Tibial nerve (tissue), 4 donors: Measurements from ENCODE around the gene LIFR. TPM values are rescaled to one million over a fixed set of nuclear protein-coding genes. Genes with fewer than 3 reads are reported as not detected.

Experiments
- DNase-seq, 2 donors: peaks; one replicate each; pipeline ENCODE4 v3.0.0-alpha.2; 2019; ENCODE audit warnings: low spot score in 2 of 2
- H3K27ac ChIP-seq, 4 donors: fragments of 200-600 bp; sonication (generic) in 3 of 4; one replicate each; pipeline ENCODE4 v1.5.1; 2017 to 2019; ENCODE audit warnings: mild to moderate bottlenecking in 1 of 4
- H3K27me3 ChIP-seq, 2 donors: fragments of 200-600 bp; sonication (generic) in 1 of 2; one replicate each; pipeline versions ENCODE4 v1.5.1 to v1.6.0; 2017 to 2019
- H3K36me3 ChIP-seq, 3 donors: fragments of 200-600 bp; sonication (generic); one replicate each; pipeline ENCODE4 v1.5.1; 2018 to 2019
- H3K4me1 ChIP-seq, 4 donors: fragments of 200-600 bp; sonication (generic) in 3 of 4; one replicate each; pipeline ENCODE4 v1.5.1; 2017 to 2019
- H3K4me3 ChIP-seq, 4 donors: fragments of 200-600 bp; sonication (generic) in 3 of 4; one replicate each; pipeline ENCODE4 v1.5.1; 2017 to 2019; ENCODE audit warnings: mild to moderate bottlenecking in 1 of 4, moderate library complexity in 1 of 4
- H3K9me3 ChIP-seq, 4 donors: fragments of 200-600 bp; sonication (generic) in 3 of 4; one replicate each; pipeline ENCODE4 v1.5.1; 2017 to 2019
- EP300 ChIP-seq, 2 donors: sonication (generic); formaldehyde crosslinking; IDR thresholded peaks; one replicate each; pipeline ENCODE4 v1.6.1; 2017; ENCODE audit warnings: antibody characterized with exemption in 2 of 2, mild to moderate bottlenecking in 1 of 2
- POLR2A ChIP-seq, 2 donors: fragments of 450-650 bp; IDR thresholded peaks; one replicate each; pipeline ENCODE4 v1.6.1; 2017; ENCODE audit warnings: antibody characterized with exemption in 2 of 2, mild to moderate bottlenecking in 2 of 2, moderate library complexity in 2 of 2
- WGBS, 2 donors: methylation state at CpG; one replicate each; pipeline ENCODE4 v1.1.5; 2018; 5-methylcytosine and 5-hydroxymethylcytosine counted together
- total RNA-seq, 4 donors: library from RNA; depleted of rRNA; stranded (reverse); fragments of >200 nt; gene quantifications; one replicate each; pipeline ENCODE4 v1.1.0, GENCODE V29; 2016
- TF ChIP-seq, protein P1 (sequence below), 5 experiments: fragments of 200-600 bp in 3 of 5; fragments of 450-650 bp in 2 of 5; sonication (generic) in 3 of 5; IDR thresholded peaks; one replicate each; pipeline ENCODE4 v1.5.1; 2016 to 2019; ENCODE audit warnings: antibody characterized with exemption in 5 of 5, mild to moderate bottlenecking in 3 of 5, moderate library complexity in 2 of 5

LIFR gene
- total RNA-seq, 4 donors from 2014 or later: 145 to 247 (median 212) TPM

DNA sequence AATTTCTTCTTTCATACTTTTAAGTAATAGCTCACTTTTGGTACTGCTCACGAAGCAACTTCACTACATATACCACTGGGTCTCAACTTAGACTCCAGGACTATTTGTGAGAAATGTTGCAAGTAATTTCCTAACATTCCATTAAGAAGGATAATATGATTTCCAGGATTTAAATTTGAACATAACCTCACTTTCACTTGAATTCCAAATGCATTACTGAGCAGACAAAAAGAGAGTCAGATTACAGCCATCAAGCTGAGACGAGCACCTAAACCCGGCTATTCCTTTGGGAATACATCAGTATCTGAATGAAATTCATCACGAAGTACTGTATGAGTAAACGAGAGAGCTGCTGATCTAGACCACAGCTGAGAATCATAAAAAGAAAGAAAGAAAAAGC, 47.3 kb downstream of the LIFR start:
- TF ChIP-seq, protein P1, sequence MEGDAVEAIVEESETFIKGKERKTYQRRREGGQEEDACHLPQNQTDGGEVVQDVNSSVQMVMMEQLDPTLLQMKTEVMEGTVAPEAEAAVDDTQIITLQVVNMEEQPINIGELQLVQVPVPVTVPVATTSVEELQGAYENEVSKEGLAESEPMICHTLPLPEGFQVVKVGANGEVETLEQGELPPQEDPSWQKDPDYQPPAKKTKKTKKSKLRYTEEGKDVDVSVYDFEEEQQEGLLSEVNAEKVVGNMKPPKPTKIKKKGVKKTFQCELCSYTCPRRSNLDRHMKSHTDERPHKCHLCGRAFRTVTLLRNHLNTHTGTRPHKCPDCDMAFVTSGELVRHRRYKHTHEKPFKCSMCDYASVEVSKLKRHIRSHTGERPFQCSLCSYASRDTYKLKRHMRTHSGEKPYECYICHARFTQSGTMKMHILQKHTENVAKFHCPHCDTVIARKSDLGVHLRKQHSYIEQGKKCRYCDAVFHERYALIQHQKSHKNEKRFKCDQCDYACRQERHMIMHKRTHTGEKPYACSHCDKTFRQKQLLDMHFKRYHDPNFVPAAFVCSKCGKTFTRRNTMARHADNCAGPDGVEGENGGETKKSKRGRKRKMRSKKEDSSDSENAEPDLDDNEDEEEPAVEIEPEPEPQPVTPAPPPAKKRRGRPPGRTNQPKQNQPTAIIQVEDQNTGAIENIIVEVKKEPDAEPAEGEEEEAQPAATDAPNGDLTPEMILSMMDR (IDR thresholded peaks at IDR 0.05): no peak
- TF ChIP-seq EP300 (IDR thresholded peaks at IDR 0.05) (no peak), POLR2A (IDR thresholded peaks at IDR 0.05) (no peak)
- H3K9me3 ChIP-seq: no peaks in the 10 kb centered on the region
- no peak for DNase-seq
- H3K4me1 ChIP-seq: peaks cover 0 to 3% (median 0%) of the 10 kb centered on the region in 4 donors
- WGBS, 2 donors: 59 to 61% methylated on average over 5 of the region's 5 CpGs
- no peak overlapping the region for H3K4me3 ChIP-seq
- H3K27ac ChIP-seq: no peak overlapping the region
- no peaks in the 10 kb centered on the region for H3K27me3 ChIP-seq
- peaks cover 0 to 33% (median 2%) of the 10 kb centered on the region in 3 donors for H3K36me3 ChIP-seq

DNA sequence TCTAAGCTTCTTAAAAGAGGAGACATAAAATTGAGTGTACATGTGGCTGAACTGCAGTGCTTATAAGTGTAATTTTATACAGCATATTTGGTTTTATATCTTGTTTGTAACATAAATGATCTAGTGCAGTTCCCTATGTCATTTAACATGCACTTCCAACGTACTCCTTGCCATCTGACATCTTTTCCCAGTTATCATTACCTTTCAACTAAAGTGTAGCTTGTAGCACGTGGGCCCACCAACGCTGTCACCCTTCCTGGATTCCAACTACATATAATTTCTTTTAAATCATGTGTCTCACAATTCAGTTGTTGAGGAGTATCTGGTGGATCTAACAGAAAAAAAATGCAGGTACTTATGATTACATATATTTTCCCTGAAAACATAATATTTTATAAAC, 50.1 kb downstream of the LIFR start:
- Histone ChIP-seq H3K27me3 (no peaks in the 10 kb centered on the region), H3K36me3 (peaks cover 0 to 30% (median 8%) of the 10 kb centered on the region in 3 donors)
- WGBS, 2 donors: 94% methylated on average over 3 of the region's 3 CpGs

DNA sequence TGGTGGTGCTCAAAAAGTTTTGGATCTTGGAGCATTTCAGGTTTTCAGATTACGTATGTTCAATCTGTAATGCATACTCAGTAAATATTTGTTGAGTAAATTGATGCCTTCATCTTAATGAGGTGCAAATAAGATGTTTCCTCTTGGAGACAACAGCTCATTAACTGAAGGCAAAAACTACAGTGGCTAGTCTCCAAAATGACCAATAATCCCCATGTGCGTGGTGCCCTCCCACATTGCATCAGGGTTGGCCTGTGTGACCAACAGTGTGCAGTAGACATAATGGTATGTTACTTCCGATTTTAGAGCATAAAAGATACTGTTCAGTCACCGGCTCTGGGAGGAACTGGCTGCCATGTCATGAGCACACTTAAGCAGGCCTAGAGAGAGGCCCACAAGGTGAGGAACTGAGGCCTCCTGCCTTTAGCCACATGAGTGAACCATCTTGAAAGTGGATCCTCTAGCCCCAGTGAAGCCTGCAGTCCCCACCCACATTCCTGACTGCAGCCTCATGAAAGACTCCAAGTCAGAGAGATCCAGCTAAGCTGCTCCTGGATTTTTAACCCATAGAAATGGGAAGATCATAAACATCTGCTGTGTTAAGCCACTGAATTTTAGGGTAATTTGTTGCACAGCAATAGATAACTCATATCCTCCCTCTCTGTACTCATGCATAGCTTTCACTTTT, 55.7 kb downstream of the LIFR start:
- Histone ChIP-seq H3K9me3 (no peaks in the 10 kb centered on the region), H3K27me3 (no peaks in the 10 kb centered on the region), H3K4me1 (no peaks in the 10 kb centered on the region), H3K4me3 (no peak overlapping the region), H3K27ac (no peak overlapping the region), H3K36me3 (peaks cover 0 to 31% (median 6%) of the 10 kb centered on the region in 3 donors)
- DNase-seq: no peak
- TF ChIP-seq POLR2A (IDR thresholded peaks at IDR 0.05): no peak
- no peak for TF ChIP-seq EP300 (IDR thresholded peaks at IDR 0.05)
- TF ChIP-seq, protein P1 (IDR thresholded peaks at IDR 0.05): no peak
- 71 to 85% methylated on average over 4 of the region's 4 CpGs for whole genome bisulfite sequencing, 2 donors

More for the DNA sequence above, 50.1 kb downstream of the LIFR start:
- H3K4me1 ChIP-seq: no peaks in the 10 kb centered on the region
- H3K27ac ChIP-seq: no peak overlapping the region
- DNase-seq: no peak
- H3K9me3 ChIP-seq: no peaks in the 10 kb centered on the region
- H3K4me3 ChIP-seq: no peak overlapping the region
- TF ChIP-seq, protein P1 (IDR thresholded peaks at IDR 0.05): no peak
- TF ChIP-seq EP300 (IDR thresholded peaks at IDR 0.05) (no peak), POLR2A (IDR thresholded peaks at IDR 0.05) (no peak)

DNA sequence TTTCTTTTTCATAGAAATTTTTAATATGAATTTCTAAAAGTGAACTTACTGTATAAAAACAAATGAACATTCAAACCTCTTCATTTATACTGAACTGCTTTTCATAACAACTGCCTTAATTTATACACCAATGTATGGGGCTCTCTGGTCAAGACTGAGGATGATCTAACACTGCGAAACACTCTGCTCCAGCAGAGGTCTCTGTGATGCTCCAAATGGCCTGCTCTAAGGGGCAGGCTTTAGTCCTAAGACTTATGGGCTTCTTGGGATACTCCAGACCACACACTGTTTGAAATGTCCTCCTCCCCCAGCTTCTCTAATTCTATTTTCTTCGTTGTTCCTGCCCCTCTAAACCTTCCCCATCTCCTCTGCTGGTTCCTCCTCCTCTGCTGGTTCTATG, 58.5 kb downstream of the LIFR start:
- Histone ChIP-seq H3K27ac (no peak overlapping the region), H3K4me3 (no peak overlapping the region), H3K9me3 (no peaks in the 10 kb centered on the region), H3K4me1 (no peaks in the 10 kb centered on the region), H3K27me3 (no peaks in the 10 kb centered on the region), H3K36me3 (peaks cover 0 to 46% (median 4%) of the 10 kb centered on the region in 3 donors)
- 69 to 80% methylated on average over 2 of the region's 2 CpGs for WGBS, 2 donors
- TF ChIP-seq POLR2A (IDR thresholded peaks at IDR 0.05) (no peak), EP300 (IDR thresholded peaks at IDR 0.05) (no peak)
- TF ChIP-seq, protein P1 (IDR thresholded peaks at IDR 0.05): no peak
- no peak for DNase-seq

DNA sequence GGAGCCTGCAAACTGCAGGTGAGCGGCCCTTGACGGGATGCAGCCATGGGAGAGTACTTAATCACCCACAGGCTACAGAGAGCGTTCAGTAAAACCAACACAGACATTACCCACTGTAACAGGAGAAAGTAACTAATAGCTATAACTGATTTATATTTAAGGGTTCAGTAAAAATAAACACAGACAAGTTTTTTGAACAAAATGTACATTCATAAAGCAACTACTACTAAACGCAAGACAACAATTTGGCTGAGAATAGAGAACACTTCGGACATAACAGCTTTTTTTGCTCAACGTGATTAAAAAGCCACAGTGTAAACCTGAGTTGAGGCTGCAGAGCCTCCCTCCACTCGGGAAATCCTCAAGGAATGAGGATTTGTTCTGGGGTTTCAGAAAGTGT, 61.7 kb downstream of the LIFR start:
- no peak for TF ChIP-seq EP300 (IDR thresholded peaks at IDR 0.05)
- no peak for TF ChIP-seq POLR2A (IDR thresholded peaks at IDR 0.05)
- TF ChIP-seq, protein P1 (IDR thresholded peaks at IDR 0.05): no peak
- 71 to 76% methylated on average over 7 of the region's 7 CpGs for WGBS, 2 donors
- no peak overlapping the region for H3K27ac ChIP-seq
- no peaks in the 10 kb centered on the region for H3K4me1 ChIP-seq
- no peaks in the 10 kb centered on the region for H3K27me3 ChIP-seq
- H3K4me3 ChIP-seq: no peak overlapping the region
- no peak for DNase-seq
- H3K36me3 ChIP-seq: peaks cover 0 to 61% (median 0%) of the 10 kb centered on the region in 3 donors
- H3K9me3 ChIP-seq: no peaks in the 10 kb centered on the region
